HG03354 (cell line): ENCODE data around the gene ACE.
"Not testable (repeated sequence)": the region's sequence is repeated elsewhere in the genome, so short reads cannot be mapped to it uniquely, and the experiment has no call there.

Experiments
- ATAC-seq: cut with Tn5 transposase; IDR thresholded peaks from one replicate; pipeline ENCODE4 v1.9.1; 2021; ENCODE audit warnings: mild to moderate bottlenecking; ENCODE audit not compliant: unreplicated experiment, poor library complexity, severe bottlenecking

The ACE gene

DNA sequence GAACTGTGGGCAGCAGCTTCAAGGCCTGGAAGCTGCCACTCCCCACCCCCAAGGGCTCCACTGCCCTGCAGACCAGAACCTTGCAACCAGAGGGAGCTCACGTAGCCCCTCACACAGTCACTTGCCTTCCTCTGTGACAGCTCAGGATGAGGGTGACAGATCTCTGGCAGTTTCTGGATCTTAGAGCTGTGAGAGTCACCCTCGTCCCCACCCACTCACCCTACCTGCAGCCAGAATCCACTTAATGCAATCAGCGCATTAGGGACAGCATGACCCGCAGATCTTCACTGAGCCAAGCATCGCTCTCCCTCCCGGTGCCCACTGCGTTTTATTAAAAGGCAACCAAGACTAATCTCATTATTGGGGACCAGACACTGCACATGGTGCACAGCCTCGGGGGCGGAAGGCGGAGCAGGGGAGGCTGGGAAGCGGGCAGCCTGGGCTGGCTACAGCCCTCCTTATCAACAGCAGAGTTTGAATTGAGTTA, 34.3 kb upstream of the ACE start:
- no peak for ATAC-seq

DNA sequence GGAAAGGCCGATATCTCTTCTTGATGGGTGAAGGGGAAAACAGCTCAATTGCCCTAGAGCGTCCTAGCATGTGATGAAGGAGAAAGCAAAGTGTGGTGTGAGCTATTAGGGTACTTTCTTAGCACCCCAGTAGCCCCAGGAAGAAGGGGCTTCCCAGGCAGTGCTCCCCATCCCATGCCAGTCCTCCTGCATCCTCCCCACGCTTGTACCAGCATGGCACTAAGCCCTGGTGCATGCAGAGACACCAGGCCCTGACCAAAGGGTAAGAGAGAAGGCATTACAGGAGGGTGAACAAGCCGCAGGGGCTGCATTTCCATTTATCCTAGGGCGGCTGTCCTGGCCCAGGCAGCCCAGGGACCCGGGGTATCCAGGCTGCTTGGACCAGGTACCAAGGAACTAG, 33.8 kb upstream of the ACE start:
- no peak for ATAC-seq

DNA sequence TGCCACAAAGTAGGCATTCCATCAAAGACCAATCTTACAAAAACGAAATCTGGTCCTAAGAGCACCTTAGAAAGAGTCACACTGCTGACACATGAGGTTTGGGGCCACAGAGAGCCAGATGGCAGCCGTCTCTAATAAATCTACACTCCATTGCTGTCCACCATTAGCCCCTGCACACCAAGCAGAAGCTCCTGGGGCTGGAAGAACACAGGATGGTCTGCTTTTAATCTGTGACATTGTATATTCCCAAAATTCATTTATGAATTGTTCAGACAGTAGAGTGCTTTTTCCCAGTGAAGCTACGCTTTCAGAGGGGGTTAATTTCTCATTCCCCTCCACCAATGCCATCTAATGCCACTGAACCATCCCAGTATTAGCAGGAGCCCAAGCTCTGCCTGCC, 32.4 kb upstream of the ACE start:
- no peak for ATAC-seq

DNA sequence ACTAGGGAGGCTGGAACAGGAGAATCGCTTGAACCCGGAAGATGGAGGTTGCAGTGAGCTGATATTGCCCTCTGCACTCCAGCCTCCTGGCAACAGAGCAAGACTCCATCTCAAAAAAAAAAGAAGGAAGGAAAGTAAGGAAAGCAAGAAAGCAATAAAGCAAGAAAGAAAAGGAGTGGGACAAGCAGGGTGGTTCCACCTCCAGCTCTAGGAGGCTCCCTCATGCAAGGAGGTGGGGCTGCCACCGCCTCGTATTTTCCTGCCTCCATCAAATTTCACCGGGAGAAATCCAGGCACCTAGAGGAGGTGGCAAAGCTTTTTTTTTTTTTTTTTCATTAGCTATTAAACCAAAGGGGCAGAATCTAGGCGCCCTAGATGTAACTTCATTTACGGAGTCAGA, 31.8 kb upstream of the ACE start:
- no peak for ATAC-seq

DNA sequence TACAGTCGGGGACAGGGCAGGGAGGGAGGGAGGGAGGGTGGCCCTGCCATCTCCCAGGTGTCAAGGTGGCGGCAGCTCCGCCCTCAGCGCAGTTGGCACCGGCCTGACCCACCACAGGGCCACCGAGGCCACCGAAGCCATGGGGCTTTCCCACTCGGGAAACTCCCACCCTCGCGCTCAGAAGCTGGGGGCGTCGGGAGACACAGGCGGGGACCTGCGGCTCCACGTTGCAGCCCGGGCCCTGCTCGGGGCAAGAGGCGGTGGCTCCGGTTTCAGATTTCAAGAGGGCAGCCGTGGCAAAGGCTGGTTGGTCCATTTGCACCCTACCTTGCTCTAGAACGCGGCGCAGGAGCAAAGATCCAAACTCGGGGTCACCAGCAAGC, 31.3 kb upstream of the ACE start:
- ATAC-seq: peak; percentile 28

DNA sequence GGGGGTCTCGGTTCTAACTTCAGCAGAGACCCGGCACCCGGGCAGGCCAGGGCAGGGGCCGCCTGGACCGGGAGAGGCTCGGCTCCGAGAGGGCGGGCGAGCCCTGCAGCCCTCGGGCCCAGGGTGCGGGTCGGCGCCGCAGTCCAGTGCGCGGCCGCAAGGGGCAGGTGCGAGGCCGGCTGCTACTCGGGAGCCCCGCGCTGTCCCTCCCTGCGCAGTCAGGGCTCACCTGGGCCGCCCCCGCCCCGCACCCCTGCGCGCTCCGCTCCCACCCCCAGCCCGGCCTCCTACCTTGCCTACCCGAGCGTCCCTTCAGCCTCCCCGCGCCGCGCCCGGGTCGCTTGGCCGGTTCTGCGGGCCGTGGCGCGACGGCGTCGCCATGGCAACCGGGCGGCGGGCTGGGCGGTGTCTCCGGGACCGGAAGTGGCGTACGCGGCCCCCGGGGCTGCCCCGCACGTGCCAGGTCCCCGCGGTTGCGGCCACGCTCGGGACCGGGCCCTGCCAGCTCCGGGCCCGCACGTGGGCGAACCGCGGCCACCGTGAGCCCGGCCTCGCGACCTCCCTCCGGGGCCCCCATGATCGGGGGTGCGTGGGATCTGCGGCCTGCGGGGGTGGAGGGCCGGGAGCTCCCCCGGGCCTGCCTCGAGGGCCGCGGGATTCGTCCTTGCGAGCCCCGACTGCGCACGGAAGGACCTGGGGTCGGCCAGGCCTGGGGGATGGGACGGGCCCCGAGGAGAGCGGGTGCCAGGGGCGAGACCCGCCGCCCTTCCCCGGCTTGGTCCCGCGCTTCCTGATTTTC, 30.7 kb upstream of the ACE start, which contains the start of gene CYB561:
Gene CYB561, minus strand, starts transcription at position 353 of the 799 bp plus-strand sequence. CDS start 8,759 bp downstream, outside the sequence.
- peak; percentile 67 for ATAC-seq

DNA sequence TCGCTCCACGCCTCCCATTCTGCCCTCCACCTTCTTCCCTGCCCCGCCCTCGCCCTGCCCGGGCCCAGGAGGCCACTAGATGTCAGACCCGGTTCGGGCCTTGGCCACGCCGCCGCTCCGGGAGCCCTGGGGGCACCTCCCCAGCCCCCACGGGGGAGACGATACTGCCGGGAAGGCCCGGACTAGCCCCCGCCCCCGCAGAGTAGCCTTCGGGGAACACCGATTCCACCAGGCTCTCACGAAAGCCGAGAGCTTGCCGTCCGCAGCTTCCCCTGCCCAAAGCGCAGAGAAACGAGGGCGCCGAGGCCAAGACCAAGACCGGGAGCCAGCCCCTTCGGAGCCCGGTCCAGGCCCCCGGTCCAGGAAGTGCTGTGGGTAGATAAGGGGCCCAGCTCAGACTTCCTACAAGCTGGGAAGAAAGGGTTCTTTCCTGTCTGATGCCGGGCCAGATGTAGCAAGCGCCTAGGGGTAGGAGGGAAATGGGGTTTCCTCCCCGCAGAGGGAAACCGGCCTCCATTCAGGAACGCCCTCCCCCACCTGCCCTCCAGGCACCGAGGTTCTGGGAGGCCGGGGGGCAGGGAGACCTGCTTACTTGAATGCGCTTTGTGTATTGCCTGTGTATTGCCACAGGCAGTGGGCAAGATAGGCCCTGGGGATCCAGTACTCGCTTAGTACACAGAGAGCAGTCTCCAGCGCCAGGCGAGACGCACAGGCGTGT, 29.9 kb upstream of the ACE start:
- peak; percentile 32 for ATAC-seq

DNA sequence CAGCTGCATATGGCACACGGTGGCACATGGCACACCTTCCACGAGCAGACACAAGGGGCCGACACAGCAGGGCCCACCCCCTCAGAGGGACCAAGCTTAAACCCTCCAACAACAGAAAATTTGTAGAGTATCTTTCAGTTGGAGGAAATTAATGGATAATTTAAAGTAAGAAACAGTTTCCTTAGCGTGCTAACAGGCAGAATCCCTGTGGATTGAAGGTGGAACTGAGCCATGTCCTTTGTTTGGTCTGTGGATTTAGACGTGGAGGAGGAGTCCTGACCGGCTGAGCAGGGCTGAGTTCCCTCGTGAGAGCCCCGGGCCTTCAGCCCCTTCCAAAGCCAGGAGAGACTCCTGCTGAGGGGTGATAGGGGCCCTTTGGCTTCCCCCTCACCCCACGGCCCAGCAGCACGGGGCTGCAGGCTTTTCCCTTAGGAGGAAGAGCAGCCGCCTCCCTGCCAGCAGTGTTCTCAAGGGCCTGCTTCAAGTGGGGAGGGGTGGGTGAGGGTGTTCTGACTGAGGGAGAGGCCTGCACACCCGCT, 29.3 kb upstream of the ACE start:
- ATAC-seq: no peak

DNA sequence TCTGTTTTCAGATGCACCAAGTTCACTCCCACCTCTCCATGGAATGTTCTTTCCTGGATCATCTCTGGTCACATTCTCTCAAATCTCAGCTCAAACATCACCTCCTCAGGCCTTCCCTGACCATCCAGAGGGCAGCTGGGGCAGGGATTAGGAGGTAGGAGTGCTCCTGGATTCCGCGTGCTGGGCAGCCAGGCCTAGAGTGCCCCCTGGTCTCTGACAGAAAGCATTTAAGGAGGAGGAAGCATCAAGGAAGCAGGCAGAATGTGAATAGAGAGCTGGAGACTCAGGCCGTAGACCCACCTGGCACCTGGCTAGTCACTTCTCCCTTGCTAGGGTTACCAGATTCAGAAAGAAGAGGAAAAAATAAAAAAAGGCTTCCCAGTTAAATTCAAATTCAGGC, 28.2 kb upstream of the ACE start:
- no peak for ATAC-seq

DNA sequence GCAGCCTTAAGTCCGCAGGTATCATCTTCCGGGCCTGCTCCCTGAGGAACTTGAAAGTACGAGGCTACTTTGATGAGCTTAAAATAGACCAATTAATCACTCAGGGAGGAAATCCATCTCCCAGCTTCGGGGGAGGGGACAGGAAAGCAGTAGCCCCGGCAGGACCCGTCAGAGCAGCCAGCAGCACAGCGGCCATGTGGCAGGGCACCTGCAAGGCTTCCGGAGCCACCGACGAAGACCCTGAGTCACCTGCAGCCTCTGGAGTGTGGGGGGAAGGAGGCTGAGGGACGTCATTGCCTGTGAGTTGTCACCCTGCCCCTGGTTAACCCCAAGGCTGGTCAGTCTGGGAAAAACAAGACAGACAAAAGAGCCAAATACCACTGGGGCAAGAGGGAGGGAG, 26.3 kb upstream of the ACE start:
- no peak for ATAC-seq

DNA sequence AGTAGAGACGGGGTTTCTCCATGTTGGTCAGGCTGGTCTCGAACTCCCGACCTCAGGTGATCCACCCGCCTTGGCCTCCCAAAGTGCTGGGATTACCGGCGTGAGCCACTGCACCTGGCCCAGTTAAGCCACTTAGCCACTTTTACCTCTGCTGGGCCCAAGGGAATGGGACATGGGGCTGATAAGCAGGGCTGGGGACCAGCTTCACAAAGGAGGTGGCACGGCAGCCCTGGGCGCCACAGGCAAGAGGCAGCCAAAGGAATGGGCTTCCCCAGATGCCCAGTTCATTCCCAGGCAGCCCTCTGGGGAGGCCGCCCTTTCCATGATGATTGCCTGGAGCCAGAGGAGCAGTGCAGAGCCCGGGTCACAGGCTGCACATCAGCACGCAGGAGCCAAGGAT, 25.7 kb upstream of the ACE start:
- no peak for ATAC-seq

DNA sequence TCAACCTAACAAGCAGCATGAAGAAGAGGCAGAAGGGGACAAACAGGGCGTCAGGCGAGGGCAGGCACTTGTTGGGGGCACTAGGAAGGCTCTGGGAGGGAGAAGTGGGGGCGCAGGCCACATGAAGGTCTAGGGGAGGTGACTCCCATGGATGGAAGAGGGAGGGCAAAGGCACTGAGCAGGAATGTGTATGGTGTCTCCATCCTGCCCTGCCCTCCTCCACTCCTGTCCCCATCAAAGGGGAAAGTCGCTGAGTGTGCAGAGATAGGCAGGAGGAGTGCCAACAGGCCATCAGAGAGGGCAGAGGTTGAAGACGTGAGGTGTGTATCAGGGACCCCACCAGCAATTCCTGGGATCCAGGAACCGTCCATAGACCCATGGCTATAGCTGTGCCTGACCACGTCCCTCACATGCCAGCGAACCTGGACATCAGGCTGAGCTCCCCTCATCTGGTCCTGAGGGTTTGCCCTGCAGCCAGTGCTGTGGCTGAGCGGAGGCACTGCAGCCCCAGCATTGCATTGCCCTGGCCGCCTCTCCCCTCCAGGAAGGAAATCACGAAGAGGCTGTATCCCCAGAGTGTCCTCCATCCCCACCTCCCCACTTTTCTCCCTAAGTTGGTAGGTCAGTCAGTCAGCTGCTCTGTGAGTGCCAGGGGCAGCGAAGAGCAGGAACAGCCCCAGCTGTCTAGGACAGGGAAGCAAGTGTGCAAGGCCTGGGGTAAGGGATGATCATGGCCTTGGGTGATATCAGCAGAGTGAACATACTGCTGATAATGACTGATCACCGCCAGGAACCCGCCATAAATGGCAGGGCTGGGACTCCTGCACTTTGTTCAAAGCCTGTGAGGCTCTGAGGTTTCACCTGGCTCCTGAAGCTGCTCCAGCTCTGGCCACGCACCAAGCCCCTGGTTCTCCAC, 24.6 kb upstream of the ACE start:
- ATAC-seq: no peak

DNA sequence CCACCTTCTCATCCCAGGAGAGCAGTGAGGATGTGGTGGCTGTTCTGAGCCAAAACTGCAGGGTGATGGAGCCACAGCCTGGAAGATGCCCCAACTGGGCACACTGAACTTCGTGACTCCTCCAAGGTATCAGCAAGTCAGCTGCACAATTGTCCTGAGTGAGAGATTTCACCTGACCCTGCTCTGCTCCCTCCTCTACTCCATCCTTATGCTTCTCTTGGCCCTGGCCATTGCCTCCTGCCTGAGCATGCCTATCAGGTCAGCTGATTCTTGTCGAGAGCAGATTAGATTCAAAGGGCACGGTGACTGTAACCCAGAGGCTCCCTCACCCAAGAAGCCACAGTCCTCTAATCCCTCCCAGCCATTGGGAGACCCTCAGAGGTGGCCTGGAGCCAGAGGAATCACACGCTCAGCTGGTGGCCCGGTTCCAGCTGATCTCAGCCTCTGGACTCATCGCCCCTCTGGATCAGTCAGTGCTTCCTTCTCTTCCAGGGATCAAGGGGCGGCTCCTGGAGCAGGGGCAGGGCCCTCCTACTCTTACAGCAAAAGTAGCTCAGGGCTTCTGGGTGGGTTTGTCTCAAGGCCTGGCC, 23.8 kb upstream of the ACE start:
- no peak for ATAC-seq

DNA sequence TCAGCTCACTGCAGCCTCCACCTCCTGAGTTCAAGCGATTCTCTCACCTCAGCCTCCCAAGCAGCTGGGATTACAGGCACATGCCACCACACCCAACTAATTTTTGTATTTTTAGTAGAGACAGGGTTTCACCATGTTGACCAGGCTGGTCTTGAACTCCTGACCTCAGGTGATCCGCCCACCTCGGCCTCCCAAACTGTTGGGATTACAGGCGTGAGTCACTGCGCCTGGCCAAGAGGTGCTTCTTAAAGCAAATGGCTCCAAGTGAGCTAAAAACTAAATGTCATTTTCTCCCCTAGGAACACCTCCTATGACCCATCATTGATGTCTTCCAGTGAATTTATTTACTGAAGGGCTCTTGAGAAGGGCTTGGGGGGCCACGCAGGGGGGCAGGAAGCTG, 22.5 kb upstream of the ACE start:
- ATAC-seq: not testable (repeated sequence)

DNA sequence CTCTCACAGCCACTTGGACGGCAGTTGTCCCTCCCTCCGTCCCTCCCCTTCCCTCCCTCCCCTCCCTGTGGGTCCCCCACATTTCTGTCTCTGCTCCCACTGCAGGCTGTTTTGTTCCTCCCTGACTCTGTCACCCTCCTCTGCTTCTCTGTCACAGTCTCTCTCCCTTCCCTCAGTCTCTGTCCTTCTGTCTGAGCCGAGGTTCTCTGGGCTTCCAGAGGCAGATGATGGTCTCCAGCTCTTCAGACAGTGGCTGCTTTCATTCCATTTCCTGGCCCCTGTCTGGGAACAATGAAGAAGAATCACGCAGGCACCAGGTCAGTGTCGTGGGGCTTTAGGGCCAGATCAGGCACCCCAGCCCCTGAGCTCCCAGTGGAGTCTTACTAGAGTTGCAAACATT, 21.9 kb upstream of the ACE start:
- ATAC-seq: no peak

DNA sequence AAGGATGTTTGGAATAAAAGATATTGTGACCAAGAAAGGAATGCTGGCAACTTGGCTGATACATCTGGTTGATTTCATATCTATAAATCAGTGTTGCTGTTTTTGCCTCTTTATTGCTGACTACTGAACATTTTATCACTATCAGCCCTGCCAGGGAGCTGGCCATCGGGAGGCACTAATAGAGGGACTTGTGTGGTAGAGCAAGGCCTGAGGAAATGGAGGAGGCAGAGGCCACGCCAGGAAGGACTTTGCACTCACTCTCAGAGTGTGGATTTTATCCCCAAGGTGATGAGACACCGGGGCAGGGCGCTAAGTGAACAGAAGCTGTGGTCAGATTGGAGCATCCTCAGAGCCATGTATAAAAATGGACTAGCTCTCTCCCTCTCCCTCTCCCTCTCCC, 21.4 kb upstream of the ACE start:
- ATAC-seq: no peak

DNA sequence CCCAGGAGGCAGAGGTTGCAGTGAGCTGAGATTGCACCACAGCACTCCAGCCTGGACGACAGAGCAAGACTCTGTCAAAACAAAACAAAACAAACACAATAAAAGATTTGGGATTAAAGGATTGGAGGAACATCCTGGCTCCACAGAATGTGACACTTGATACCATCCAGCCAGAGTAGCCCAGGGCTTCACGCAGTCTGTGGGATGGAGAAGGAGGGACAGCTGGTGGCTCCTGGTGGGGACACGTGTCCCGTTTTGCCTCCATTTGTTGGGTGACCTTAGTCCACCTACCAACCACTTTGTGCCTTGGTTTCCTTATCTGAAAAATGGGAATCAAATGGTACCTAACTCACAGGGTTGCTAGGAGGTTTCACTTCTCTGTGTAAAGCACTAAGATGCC, 18.4 kb upstream of the ACE start:
- ATAC-seq: no peak

DNA sequence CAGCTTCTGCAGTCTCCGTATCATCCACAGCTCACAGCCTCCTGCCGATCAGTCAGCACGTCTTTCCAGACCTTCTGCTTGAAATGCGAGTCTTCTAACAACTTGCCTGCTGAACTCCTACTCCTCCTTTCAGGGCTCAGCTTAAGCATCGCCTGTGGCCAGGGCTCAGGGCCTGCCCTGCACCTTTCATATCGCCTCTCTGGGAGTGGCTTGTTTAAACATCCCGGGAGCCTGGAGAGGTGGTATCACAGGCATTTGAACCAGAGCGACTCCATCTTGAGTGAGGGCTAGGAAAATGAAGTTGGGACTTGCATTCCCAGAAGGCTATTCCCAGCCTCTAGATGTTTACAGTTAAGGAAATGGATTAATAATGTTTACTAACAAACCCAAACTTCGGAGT, 16.8 kb upstream of the ACE start:
- ATAC-seq: no peak

DNA sequence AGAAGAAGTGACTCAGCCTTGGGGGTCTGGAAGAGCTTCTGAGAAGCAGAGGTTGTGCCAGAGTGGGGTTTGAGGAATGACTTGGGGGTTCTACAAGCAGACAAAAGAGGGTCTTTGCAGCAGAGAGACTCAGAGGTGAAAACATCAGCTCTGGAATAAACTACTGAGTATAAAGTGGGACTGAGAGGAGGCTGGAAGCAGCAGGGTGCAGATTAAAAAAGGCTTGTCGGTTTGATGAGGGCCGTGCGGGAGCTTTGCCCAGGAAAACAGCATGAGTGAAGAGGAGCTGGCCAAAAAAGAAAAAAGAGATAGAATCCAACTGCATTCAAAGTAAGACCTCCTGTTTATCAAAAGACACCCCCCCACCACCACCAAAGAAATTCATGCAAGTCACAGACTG, 13.1 kb upstream of the ACE start:
- ATAC-seq: no peak
